Erythroblast (primary cell): ENCODE measurements around the gene SPIN2A.
"Not testable (repeated sequence)": the region's sequence is repeated elsewhere in the genome, so short reads cannot be mapped to it uniquely, and the experiment has no call there.

ENCODE experiments used
- DNase-seq, 2 experiments: peaks; one replicate each; lab custom pipeline; 2025; lab: John Stamatoyannopoulos, UW
- GATA1 ChIP-seq: IDR thresholded peaks from 2 replicates; pipeline ENCODE4 v1.6.1; 2011; ENCODE audit warnings: low read depth, mild to moderate bottlenecking, control low read depth, low read length, moderate library complexity
- POLR2A ChIP-seq: IDR thresholded peaks from 2 replicates; pipeline ENCODE4 v1.6.1; 2011; ENCODE audit warnings: mild to moderate bottlenecking, low read length

The SPIN2A gene

GRCh38 chrX:57137073-57137472 lies at the start of gene SPIN2A:
TSS of gene SPIN2A (minus strand) at chrX:57137397. CDS start at chrX:57136597, 800 bp downstream.
- not testable (repeated sequence) for DNase-seq

GRCh38 chrX:57178605-57179004 lies 41.4 kb upstream of the SPIN2A start:
- TF ChIP-seq GATA1 (no peak), POLR2A (no peak)
- DNase-seq, result no peak

- no peak for DNase-seq
- TF ChIP-seq POLR2A (no peak), GATA1 (no peak)
Observed at GRCh38 chrX:57177070-57177469, 39.9 kb upstream of the SPIN2A start.

- TF ChIP-seq POLR2A (no peak), GATA1 (no peak)
- no peak for DNase-seq
Observed at GRCh38 chrX:57172544-57172943, 35.3 kb upstream of the SPIN2A start.

- TF ChIP-seq GATA1, result no peak
- no peak for TF ChIP-seq POLR2A
- DNase-seq, result peak in 1 of 2 experiments; percentile 5
Observed at GRCh38 chrX:57156397-57157049, 19.3 kb upstream of the SPIN2A start.

GRCh38 chrX:57155171-57155570 lies 18.0 kb upstream of the SPIN2A start:
- TF ChIP-seq POLR2A (no peak), GATA1 (no peak)
- DNase-seq, result no peak

GRCh38 chrX:57152222-57152621 lies 15.0 kb upstream of the SPIN2A start:
- not testable (repeated sequence) for DNase-seq

GRCh38 chrX:57138674-57139073 lies 1.5 kb upstream of the SPIN2A start:
- DNase-seq, result no peak
- TF ChIP-seq GATA1, result no peak
- no peak for TF ChIP-seq POLR2A

GRCh38 chrX:57137501-57137900 lies 304 bp upstream of the SPIN2A start:
- TF ChIP-seq POLR2A, result no peak
- TF ChIP-seq GATA1, result no peak
- no peak for DNase-seq

GRCh38 chrX:57136589-57136988 lies 608 bp downstream of the SPIN2A start:
- DNase-seq, result not testable (repeated sequence)

GRCh38 chrX:57135287-57135686 lies 1.9 kb downstream of the SPIN2A start:
- TF ChIP-seq GATA1 (no peak), POLR2A (no peak)
- no peak for DNase-seq

GRCh38 chrX:57134702-57135101 lies 2.5 kb downstream of the SPIN2A start:
- TF ChIP-seq GATA1, result no peak
- TF ChIP-seq POLR2A, result no peak
- DNase-seq, result no peak

GRCh38 chrX:57133706-57134105 lies 3.5 kb downstream of the SPIN2A start:
- no peak for TF ChIP-seq POLR2A
- no peak for TF ChIP-seq GATA1
- DNase-seq, result no peak

- DNase-seq, result peak; percentile 23 to 49
Observed at GRCh38 chrX:57133284-57133683, 3.9 kb downstream of the SPIN2A start.

GRCh38 chrX:57132046-57132445 lies 5.2 kb downstream of the SPIN2A start:
- TF ChIP-seq GATA1 (no peak), POLR2A (no peak)
- DNase-seq, result no peak

GRCh38 chrX:57121816-57122215 lies 15.4 kb downstream of the SPIN2A start:
- TF ChIP-seq GATA1, result no peak
- TF ChIP-seq POLR2A, result no peak
- DNase-seq, result peak; percentile 15 to 23
